NCI-H1048 (cell line): ENCODE data around the gene GTF2IRD1.
A peak's percentile ranks its signal among the peaks of the same experiment; 100 is the strongest.
"Not testable (repeated sequence)": the region's sequence is repeated elsewhere in the genome, so short reads cannot be mapped to it uniquely, and the experiment has no call there.

ENCODE experiments used
- DNase-seq: peaks from one replicate; lab custom pipeline; 2025; lab: John Stamatoyannopoulos, UW

Gene GTF2IRD1, protein sequence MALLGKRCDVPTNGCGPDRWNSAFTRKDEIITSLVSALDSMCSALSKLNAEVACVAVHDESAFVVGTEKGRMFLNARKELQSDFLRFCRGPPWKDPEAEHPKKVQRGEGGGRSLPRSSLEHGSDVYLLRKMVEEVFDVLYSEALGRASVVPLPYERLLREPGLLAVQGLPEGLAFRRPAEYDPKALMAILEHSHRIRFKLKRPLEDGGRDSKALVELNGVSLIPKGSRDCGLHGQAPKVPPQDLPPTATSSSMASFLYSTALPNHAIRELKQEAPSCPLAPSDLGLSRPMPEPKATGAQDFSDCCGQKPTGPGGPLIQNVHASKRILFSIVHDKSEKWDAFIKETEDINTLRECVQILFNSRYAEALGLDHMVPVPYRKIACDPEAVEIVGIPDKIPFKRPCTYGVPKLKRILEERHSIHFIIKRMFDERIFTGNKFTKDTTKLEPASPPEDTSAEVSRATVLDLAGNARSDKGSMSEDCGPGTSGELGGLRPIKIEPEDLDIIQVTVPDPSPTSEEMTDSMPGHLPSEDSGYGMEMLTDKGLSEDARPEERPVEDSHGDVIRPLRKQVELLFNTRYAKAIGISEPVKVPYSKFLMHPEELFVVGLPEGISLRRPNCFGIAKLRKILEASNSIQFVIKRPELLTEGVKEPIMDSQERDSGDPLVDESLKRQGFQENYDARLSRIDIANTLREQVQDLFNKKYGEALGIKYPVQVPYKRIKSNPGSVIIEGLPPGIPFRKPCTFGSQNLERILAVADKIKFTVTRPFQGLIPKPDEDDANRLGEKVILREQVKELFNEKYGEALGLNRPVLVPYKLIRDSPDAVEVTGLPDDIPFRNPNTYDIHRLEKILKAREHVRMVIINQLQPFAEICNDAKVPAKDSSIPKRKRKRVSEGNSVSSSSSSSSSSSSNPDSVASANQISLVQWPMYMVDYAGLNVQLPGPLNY

DNA sequence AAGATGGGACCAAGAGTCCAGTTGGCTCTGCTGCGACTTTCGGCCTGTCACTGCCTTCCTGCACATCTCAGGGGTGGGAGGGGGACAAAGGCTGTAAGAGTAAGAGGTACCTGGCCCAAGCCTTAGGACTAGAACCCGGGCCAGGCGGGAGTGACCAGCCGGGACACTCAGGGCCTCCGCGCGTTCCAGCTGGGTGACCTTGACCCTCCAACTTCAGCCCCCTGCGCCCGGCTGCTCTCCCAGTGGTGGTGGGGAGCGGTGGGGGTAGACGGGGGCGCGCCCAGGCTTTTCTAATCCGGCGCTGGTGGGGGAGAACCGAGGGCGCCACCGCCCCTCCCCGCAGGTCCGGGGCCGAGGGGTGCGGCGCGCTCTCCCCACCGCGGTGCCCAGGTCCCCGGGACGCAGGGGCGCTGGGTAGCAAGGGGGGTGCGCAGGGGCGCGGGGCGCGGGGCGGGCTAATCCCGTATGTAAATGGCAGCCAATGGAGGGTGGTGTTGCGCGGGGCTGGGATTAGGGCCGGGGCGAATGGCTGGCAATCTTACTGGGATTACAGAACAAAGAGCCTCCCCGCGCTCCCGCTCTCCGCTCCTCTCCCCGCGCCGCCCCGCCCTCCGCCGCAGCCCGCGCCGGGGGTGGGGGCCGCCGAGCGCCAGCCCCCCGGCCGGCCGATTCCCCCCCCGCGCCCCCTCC is at the start of gene GTF2IRD1:
TSS of gene GTF2IRD1 (plus strand) at position 585 of the 690 bp plus-strand sequence. CDS start 54,175 bp downstream, outside the sequence.
- peak; percentile 77 for DNase-seq

DNA sequence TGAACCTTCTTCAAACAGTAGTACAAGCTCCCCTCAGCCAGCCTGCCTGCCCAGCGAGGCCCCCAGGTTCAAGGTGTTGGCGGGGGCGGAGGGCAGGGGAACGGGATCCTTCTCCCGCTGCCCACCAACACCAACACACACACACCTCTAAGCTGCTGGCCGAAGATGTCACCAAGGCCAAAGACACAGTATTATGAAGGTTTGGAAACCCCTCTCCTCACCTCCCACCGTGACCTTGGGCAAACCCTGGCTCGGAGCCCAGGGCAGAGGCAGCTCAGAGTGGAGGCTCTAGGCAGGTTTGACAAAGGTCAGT is 49.4 kb upstream of the GTF2IRD1 start:
- DNase-seq, result no peak

DNA sequence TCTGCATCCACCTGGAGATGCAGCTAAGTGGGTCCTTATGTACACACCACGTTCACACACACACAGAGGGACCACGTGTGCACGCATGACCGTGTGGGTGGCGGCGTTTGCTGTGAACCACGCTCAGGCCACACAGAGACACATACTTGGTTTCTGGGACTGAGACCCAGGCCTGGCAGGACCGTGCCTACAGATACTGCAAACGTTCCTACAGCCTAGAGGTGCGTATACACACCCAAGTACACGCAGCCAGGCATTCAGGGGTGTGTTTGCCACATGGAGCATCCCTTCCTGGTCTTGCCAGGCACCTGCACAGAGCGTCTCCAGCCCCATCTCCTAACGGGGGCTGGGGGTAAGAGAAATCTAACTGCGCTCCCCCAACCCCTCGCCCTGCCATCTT is 49.0 kb upstream of the GTF2IRD1 start:
- no peak for DNase-seq

DNA sequence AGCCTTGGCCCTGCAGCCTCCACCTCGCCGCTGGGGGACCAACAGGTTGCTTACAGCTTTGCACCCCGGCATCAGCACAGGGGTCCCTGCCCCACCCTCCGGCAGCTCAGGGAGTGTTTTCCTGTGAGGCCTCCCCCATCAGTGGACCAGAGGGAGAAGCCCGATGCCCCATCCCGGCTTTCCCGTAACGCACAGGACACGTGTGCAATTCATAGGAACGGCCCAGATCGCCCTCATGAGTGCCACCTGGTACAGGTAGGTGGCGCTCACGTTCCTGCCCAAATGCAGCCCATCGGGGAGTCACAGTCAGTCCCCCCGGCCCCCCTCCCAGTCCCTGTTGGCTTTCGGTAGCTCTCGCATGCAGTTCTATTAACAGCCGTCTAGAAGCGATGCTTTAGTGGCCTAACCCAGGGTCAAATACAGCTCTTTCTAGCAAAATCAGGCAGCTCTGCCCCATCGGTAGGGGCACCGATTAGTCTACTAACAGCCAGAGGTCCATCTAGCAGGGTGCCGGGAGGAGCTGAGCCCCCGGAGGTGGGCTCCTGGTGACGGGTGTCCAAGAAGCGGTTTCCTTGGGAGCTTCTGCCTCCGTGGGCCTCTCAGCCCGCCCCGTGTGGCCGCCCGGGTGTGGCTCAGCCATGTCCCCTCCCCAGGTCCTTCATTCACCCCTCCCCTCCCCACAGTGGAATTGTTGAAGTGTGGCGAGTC is 48.4 kb upstream of the GTF2IRD1 start:
- no peak for DNase-seq

DNA sequence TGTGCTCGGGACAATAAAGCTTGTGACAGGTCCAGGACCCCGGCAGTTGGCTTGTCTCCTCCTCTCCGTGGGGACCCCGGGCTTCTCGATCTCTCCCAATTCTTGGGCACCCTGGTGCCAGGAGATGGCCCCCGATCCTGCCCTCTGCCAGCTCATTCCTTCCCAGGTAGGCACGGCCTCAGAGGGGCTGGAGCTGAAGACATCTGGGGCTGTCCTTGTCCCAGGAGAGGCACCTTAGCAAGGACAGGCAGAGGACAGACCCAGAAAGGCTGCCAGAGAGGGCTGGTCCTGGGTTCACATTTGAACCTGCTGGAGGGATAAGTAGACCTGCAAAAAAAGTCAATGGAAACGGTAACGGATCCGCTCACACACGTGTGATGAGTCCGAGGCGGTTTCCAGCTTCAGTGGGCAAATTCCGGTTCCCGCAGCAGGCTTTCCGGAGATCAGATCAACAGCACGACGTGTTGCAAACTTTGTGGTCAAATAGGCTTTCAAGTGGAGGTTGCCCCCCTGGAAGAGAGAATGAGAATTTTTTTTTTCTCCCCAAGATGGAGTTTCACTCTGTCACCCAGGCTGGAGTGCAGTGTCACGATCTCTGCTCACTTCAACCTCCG is 47.7 kb upstream of the GTF2IRD1 start:
- DNase-seq, result no peak

DNA sequence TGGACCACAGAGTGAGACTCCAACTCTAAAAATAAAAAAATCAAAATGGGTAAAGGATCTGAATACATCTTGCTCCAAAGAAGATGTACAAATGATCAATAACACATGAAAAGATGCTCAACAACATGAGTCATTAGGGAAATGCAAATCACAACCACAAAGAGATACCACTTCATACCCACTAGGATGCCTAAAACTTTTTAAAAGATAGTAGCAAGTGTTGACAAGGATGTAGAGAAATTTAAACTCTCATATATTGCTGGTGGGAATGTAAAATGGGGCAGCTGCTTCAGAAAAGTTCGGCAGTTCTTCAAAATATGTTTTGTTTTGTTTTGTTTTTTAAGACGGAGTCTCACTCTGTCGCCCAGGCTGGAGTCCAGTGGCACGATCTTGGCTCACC is 45.7 kb upstream of the GTF2IRD1 start:
- DNase-seq, result no peak

DNA sequence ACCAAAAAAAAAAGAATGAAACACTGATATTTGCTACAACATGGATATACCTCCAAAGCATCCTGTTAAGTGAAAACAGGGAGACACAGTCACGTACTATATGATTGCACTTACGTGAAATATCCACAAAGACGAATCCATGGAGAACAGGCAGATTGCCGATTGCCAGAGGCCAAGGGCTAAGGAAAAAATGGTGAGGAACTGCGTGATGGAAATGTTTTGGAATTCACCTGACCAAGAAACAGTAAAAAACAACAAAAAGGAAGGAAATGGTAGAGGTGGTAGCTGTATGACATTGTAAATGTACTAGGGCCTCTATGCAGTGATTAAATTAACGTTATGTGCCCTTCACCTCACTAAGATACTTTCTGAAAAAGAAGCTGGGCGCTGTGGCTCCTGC is 44.1 kb upstream of the GTF2IRD1 start:
- DNase-seq, result no peak

DNA sequence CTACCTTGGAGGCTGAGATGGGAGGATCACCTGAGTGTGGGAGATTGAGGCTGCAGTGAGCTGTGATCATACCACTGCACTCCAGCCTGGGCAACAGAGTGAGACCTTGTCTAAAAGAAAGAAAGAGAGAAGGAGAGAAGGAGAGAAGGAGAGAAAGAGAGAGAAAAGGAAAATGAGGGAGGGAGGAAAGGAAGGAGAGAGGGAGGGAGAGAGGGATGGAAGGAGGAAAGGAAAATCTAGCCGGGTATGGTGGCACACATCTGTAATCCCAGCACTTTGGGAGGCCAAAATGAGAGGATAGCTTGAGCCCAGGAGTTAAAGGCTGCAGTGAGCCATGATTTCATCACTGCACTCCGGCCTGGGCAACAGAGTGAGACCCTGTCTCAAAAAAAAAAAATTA is 42.9 kb upstream of the GTF2IRD1 start:
- DNase-seq, result no peak

DNA sequence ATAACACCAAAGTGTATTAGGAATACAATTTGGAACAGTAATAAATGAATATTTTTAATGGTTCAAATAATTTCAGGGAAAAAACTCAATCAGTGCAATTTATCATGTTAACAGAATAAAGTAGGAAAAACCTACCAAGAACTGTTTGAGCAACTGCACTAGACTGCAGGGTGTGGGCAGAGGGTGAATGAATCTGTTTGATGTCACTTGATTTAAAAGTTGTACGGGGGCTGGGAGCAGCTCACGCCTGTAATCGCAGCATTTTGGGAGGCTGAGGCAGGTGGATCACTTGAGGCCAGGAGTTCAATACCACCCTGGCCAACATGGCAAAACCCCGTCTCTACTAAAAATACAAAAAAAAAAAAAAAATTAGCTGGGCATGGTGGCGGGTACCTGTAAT is 42.1 kb upstream of the GTF2IRD1 start:
- not testable (repeated sequence) for DNase-seq

DNA sequence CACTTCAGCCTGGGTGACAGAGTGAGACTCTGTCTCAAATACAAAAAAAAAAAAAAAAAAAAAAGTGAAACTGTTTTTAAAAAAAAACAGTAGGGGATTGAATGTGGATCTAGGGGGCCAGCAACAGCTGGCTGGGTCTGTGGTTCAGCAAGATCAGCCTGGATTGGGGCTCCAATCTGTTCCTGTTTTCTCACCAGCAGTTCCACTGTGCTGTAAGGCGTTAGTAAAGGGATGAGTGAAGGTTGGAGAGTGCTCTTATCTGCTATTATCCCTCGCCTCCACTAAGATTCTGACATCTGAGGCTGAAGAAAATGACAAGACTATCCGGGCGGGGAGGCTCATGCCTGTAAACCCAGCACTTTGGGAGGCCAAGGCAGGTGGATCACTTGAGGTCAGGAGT is 41.6 kb upstream of the GTF2IRD1 start:
- DNase-seq, result no peak

DNA sequence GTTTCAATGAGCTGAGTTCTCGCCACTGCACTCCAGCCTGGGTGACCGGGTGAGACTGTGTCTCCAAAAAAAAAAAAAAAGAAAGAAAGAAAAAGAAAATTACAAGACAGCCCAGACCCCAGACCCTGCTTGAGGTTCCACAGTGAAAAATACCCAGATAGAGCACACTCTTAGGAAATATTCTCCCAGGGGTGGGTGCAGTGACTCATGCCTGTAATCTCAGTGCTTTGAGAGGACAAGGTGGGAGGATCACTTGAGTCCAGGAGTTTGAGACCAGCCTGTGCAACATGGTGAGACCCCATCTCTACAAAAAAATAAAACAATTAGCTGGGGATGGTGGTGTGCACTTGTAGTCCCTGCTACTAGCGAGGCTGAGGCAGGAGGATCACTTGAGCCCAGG is 41.1 kb upstream of the GTF2IRD1 start:
- DNase-seq, result no peak

DNA sequence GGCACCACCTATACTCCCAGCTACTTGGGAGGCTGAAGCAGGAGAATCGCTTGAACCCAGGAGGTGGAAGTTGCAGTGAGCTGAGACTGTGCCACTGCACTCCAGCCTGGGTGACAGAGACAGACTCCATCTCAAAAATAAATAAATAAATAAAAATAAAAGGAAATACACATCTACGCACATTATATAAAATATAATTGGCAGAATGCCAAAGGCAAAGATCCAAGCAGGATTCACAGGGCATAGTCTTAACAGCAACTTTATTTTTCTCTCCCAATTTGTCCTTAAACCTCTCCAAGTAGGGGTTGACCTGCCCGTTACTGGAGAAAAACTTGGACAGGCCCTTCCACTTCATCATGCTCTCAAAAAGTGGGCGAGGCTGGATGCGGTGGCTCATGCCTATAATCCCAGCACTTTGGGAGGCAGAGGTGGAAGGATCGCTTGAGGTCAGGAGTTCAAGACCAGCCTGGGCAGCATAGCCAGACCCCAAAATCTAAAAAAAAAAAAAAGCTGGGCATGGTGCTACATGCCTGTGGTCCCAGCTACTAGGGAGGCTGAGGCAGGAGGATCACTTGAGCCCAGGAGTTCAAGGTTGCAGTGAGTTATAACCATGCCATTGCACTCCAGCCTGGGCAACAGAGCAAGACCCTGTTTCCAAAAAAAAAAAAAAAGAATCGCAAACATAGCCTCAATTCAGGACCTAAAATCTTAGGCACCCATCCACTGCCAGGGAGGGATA is 38.9 kb upstream of the GTF2IRD1 start:
- DNase-seq, result not testable (repeated sequence)

DNA sequence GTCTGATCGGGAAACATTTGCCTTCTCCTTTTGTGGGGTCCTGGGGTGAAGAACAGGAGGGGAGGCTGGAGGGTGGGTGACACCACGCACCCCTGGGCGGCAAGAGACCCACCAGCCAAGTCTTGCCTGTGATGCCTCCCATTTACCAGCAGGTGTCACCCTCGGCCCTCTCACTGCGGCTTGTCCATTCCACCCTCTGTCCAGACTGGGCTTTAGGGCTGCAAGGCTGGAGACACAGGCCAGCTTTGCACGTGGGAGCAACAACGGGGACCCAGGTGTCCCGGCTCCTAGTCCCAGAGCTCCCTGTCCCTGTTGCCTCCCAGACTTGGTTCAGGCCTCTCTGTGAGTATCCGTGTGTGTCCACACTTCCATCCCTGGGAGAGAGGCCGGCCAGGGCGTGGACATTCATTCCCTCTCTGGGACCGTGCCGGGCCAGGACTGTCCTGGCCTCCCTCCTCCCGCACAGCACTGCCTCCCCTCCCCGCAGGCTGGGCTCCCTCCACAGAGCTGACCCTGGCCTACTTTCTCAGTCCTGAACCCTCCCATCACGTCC is 36.2 kb upstream of the GTF2IRD1 start:
- no peak for DNase-seq

DNA sequence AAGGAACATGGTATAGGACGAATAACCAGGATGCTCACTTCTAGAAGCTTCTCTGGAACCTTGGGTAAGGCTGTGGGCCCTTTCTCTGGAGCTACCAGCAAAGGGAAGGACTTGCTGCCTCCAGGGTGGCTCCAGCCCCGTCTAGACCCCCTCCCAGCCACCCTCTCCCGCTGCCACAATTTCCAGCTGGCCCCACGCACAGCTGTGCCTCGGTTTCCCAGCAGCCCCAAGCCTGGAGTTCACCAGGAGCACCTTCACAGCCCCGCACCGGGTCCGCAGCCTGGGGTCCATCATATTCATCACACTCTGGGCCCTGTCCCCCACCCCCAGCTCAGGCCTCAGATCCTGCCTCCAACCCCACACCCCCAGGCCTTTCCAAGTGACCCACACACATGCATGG is 35.6 kb upstream of the GTF2IRD1 start:
- no peak for DNase-seq

DNA sequence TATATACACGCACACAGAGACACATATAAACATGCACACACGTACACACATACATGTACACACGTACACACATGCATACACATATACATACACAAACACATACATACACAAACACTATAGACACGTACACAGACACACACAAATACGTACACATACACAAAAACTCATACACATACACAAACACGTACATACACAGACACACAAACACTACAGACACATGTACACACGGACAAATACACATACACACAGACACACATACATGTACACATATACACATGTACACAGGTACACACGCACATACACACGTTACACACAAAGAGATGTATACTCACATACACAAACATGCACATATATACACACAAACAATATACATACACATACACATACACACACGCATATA is 35.2 kb upstream of the GTF2IRD1 start:
- no peak for DNase-seq

DNA sequence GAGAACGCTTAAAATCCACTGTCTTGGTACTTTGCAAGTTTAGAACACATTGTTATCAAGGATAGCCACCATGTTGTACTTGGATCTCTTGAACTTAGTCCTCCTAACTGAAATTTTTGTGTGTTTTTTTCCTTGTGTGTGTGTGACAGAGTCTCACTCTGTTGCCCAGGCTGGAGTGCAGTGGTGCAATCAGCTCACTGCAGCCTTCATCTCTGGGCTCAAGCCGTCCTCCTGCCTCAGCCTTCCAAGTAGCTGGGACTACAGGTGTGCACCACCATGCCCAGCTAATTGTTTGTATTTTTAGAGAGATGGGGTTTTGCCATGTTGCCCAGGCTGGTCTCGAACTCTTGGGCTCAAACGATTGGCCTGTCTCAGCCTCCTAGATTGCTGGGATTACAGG is 34.5 kb upstream of the GTF2IRD1 start:
- not testable (repeated sequence) for DNase-seq

DNA sequence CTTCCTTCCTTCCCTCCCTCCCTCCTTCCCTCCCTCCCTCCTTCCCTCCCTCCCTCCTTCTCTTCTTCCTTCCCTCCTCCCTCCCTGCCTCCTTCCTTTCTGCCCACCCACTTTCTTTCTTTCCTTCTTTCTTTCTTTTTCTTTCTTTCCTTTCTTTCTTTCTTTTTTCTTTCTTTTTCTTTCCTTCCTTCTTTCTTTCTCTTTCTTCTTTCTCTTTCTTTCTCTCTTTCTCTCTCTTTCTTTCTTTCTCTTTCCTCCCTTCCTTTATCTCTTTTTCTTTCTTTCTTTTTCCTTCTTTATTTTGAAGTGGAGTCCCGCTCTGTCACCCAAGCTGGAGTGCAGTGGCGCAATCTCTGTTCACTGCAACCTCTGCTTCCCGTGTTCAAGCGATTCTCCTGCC is 33.7 kb upstream of the GTF2IRD1 start:
- no peak for DNase-seq

DNA sequence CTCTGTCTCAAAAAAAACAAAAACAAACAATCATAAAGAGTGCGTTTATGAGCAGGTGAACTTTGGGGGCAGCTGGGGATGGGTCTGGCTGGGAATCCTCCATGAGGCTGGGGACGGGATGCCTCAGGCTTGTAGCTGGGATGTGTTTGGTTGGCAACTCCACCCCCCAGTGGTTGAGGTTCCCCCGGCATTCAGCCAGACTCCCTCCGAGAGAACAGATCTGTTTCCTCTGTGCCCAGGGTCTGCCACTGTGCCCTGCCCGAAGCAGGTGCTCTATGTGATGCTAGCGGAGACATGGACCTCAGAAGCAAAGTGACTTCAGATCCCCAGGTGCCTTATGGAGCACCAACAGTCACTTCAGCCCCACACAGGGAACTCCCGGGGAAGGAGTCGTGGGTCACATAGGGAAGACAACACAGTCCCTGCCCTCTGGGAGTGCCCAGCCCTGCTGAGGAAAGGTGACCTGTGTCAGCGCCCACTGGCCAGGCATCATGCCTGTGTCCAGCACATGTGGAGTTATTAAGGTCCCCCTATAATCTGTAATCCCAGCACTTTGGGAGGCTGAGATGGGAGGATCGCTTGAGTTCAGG is 29.3 kb upstream of the GTF2IRD1 start:
- DNase-seq, result no peak

DNA sequence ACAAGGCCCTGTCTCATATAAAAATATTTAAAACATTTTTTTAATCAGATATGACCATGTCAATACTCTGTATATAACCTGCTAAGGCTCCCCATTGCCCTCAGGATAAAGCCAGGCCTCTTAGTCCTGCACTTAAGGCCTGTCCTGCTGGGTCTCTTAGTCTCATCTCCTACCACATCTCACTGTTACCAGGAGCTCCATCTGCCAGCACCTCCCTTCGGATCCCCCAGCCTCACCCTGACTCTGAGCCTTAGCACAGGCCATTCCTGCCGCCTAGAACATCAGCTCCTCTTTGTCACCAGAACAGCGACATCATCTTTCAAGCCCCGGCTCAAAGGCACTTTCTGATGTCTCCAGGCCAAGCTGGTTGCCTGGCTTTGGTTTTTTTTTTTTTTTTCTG is 25.7 kb upstream of the GTF2IRD1 start:
- no peak for DNase-seq

DNA sequence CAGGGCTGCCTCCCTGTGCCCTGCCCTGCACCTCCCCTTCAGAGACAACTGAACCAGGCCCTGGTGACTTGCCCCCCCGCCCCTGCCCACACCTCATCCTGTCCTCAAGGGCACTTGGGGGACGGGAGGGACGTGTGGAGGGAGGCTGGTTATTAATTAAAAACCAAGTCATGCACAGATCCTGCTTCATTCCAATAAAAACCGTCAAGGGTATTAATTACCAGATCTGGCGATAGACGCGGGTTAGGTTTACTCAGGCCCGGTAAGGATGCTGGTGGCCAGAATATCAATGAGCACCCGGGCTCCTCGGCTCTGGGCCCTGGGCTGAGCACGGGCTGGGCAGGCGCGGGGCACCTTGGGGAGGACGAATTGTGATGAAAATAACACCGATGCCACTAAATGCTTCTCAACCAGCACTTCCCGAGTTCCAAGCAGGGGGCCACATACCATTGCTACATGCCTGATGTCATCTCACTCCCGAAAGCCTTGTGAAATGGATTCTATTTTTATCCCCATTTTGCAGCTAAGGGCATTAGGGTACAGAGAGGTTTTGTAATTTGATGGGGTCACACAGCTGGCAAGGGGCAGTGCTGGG is 24.5 kb upstream of the GTF2IRD1 start:
- DNase-seq, result no peak
